Umbilical cord (tissue), 2 donors: ENCODE data around the gene LCN15. TPM values are rescaled to one million over a fixed set of nuclear protein-coding genes. Genes with fewer than 3 reads are reported as not detected.
"Not testable (repeated sequence)": the region's sequence is repeated elsewhere in the genome, so short reads cannot be mapped to it uniquely, and the experiment has no call there.

ENCODE experiments used
- DNase-seq: peaks from one replicate; pipeline ENCODE4 v3.0.0-alpha.2; 2015; ENCODE audit warnings: low spot score
- total RNA-seq: library from RNA; depleted of rRNA; stranded (reverse); fragments of >200 nt; gene quantifications from one replicate; pipeline ENCODE4 v1.2.3, GENCODE V29; 2014; ENCODE audit warnings: low replicate concordance; ENCODE audit not compliant: insufficient read depth

Gene LCN15
- total RNA-seq, 1 donor from 2014 or later: 2.2 TPM

- DNase-seq: no peak
Observed at GRCh38 chr9:136722093-136722968, 42.0 kb downstream of the LCN15 start.

GRCh38 chr9:136721339-136722092 lies 42.8 kb downstream of the LCN15 start:
- no peak for DNase-seq

DNA sequence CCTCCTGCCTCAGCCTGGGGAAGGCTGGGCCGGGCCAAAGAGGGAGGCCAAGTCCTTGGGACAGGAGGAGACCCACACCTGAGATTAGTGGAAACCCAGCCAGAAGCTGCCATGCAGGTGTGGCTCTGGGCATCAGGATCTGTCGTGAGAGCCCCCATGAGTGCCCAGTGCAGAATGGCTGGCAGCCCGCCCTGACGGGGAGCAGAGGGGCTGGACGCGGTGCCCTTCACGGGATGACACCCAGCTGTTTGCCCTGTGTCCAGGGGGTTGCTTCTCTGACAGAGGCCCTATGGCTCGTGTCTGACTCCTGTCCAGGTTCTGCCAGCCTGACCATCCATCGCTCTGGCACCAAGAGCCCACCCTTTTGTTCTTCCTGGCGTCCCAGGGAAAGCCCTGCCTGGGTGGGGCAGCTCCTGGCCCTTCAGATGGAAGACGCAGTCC lies 43.4 kb downstream of the LCN15 start:
- DNase-seq: no peak

DNA sequence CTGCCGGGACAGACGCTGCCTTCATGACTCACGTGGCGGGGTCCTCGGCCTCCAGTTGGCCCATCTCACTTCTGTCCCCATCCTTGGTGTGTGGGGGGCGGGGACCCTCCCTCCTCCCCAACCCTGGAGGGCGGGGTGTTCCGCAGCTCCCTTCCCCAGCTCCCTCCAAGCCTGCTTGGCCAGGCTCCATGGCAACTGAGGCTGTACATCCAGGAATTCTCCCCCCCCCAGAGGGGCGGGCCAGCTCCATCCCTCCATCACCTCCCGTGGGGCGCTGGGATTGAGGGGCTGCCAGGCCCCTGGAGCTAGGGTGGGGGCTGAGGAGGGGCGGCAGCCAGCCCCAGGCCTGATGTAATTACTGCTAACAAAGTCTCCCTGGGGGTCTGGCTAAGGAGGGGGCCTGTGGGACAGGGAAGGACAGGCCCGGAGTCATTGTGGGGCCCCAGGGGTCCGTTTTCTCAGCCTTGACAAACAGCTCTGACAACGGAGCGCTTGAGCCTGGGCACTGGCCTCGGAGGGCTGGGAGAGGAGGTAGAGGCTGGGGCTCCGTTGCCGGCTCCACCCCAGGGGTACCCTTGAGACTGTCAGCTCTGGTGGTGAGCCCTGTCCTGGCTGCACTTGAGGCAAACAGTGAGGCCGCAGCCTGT lies 43.9 kb downstream of the LCN15 start:
- peak; percentile 70 for DNase-seq

- no peak for DNase-seq
Observed at GRCh38 chr9:136719195-136719880, 45.0 kb downstream of the LCN15 start.

DNA sequence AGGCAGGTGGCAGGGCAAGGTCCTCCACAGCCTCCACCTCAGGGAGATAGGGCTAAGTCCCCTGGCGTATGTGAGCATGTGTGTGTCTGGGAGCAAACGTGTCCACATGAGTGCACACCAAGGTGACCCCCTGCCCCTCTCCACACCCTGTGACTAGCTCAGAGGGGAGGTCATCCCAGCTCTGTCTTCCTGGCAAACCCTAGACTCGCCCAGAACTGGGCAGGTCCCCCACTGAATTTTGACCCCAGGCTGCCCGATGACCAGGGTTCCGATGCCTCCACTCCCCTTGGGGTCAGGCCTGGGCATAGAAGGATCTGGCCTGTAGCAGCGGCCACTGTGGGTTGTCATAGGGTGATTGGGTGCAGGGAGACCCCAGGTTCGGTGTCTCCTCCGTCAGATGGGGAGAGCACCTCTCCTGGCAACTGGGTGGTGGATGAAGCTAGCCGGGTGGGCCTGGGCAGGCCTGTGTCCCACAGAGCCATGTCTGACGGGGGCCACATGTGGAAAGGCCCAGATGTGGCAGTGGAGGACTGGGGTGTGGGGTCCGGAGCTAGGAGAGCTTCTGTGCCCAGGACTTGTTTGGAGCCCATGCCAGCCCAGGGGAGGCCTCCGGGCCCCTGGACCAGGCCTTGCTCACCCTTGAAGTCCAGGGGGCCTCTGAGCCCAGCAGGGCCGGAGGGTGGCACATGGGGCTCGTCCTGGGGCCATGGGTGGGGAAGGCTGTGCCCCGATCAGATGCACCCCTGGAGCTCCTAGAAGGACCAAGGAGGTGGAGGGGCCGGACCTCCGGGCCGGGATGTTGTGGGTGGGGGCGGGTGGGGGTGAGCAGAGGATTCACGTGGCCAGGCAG lies 45.7 kb downstream of the LCN15 start:
- DNase-seq: no peak

DNA sequence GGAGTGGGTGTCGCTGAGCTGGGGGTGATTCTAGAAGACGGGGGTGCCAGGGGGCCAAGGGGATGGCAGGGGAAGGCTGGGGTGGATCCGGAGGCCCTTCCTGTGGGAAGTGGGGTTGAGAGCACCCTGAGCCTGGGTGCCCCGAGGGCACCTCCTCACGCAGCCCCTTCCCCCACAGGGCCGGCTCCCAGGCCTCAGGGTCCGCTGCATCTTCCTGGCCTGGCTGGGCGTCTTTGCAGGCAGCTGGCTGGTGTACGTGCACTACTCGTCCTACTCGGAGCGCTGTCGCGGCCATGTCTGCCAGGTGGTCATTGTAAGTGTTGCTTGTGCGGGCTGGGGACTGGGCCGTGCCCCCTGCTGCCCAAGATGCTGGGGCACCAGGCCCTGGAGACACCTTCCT lies 46.9 kb downstream of the LCN15 start:
- DNase-seq: no peak

GRCh38 chr9:136714893-136715274 lies 49.4 kb downstream of the LCN15 start:
- no peak for DNase-seq

- DNase-seq: peak; percentile 50
Observed at GRCh38 chr9:136714096-136714892, 50.0 kb downstream of the LCN15 start.

DNA sequence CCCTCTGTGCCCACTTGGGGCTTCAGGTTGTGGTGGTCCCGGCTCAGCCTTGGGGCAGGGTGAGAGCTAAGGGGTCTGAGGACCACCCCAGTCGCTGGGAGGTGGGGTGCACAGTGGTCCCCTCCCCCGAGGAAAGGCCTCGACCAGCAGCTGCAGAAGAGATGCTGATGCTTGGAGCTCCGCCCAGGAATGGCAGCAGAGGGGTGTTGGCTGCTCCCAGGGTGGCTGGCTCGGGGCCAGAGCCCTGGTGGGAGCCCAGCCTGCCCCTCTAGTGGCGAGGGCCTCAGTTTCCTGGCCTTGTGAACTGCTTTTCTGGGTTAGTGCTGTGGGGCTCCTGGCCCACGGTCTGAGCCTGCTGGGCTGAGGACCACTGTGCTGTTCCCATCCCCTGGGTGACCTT lies 50.8 kb downstream of the LCN15 start:
- no peak for DNase-seq

- no peak for DNase-seq
Observed at GRCh38 chr9:136712690-136713544, 51.4 kb downstream of the LCN15 start.

DNA sequence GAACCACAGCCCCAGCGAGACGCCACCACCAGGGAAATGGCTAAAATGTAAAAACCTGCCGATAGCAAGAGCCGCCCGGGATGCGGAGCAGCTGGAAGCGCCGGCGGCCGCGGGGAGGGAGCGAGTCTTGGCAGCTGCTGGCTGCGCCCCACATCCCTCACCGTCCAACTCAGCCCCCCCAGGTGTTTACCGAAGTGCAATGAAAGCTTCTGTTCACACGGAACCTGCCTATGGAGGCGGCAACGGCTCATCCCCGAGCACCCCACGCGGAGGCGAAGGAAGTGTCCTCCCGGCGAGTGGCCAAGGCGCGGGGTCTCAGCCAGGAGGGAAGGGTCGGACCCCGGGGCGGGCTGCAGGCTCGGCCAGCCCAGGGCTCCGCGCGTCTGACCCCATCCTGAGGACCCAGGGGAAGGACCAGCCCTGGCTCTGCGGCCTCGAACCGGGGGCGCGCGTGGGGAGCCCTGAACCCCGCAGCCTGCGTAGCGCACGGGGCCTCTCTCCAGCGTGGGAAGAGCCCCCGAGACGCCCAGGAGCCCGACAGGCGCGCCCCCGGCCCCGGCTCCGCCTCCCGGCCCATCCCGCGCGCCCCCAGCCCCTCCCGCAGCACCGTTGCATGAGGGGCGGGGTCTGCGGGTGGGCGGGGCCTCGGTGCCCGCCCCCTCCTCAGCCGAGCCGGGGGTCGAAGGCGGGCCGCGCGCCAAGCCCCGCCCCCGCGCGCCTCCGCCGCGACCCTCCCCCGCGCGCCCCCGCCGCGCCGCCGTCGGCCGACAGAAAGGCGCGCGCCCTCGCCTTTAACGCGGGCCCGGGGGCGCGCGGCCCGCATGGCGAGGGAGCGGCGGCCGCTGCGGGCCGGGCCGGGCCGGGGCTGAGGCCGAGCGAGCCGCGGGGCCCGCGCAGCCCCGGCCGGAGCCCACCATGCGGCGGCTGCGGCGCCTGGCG lies 52.3 kb downstream of the LCN15 start, which contains the start of gene DIPK1B:
TSS of gene DIPK1B (plus strand) at position 822 of the 939 bp plus-strand sequence. CDS start at position 916, 94 bp downstream.
- DNase-seq: no peak

GRCh38 chr9:136711219-136711648 lies 53.1 kb downstream of the LCN15 start:
- not testable (repeated sequence) for DNase-seq

GRCh38 chr9:136710543-136710942 lies 53.8 kb downstream of the LCN15 start:
- DNase-seq: no peak
